ENCODE results near the gene MBD3L2B. TPM values are rescaled to one million over a fixed set of nuclear protein-coding genes. Genes with fewer than 3 reads are reported as not detected.
A peak's percentile ranks its signal among the peaks of the same experiment; 100 is the strongest.

Gene MBD3L2B
- total RNA-seq, 2 donors from 2014 or later = not detected

- TF ChIP-seq POLR2A (IDR thresholded peaks at IDR 0.05) = no peak
- TF ChIP-seq CTCF (IDR thresholded peaks at IDR 0.05) = no peak
- ATAC-seq = no peak
- no peaks in the 10 kb centered on the region for H3K9me3 ChIP-seq
- H3K36me3 ChIP-seq (replicated peaks in 1 of 2; ENCODE audit: insufficient read depth in 1 of 2, low read depth in 2 of 2) = no peaks in the 10 kb centered on the region
- intact Hi-C loops (cut with DNase I) = no loop called here
- H3K4me3 ChIP-seq = no peak overlapping the region
- no peak overlapping the region for H3K27ac ChIP-seq
- no peaks in the 10 kb centered on the region for H3K4me1 ChIP-seq
- WGBS, 2 donors = 81 to 84% methylated on average over 18 of the region's 18 CpGs
- H3K27me3 ChIP-seq = no peaks in the 10 kb centered on the region
- DNase-seq = no peak
Observed at GRCh38 chr19:7004313-7004931, 16.8 kb downstream of the MBD3L2B start.

DNA sequence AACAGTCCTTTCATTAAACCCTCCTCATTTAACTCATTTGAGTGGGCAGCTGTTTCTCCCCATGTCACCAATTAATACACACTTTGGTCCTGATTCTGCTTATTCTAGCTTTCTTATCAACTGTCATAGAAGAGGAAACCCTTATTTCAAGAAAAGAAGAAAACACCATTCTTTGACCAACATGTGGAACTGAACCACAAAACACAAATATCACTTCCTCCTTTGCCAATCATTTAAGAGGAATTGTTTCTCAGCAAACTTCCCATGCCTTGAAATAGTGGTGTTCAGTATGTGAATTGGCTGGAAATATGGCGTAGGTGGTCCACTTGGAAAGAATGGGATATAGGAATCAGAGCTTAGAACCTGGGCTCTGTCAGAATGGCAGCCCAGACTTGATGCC is 20.4 kb downstream of the MBD3L2B start:
- ATAC-seq (no peak), DNase-seq (no peak)
- TF ChIP-seq CTCF (IDR thresholded peaks at IDR 0.05) = no peak
- no peak for TF ChIP-seq POLR2A (IDR thresholded peaks at IDR 0.05)
- Histone ChIP-seq H3K4me3 (no peak overlapping the region), H3K4me1 (no peaks in the 10 kb centered on the region), H3K9me3 (no peaks in the 10 kb centered on the region), H3K27me3 (no peaks in the 10 kb centered on the region), H3K27ac (no peak overlapping the region), H3K36me3 (replicated peaks in 1 of 2; ENCODE audit: insufficient read depth in 1 of 2, low read depth in 2 of 2) (no peaks in the 10 kb centered on the region)
- 50 to 54% methylated on average over 1 of the region's 1 CpG for WGBS, 2 donors
- intact Hi-C loops (cut with DNase I) = no loop called here

- peak in 1 of 4 donors; percentile 7 for DNase-seq
- H3K4me1 ChIP-seq = no peaks in the 10 kb centered on the region
- no peak for ATAC-seq
- no peak overlapping the region for H3K27ac ChIP-seq
- no peaks in the 10 kb centered on the region for H3K27me3 ChIP-seq
- intact Hi-C loops (cut with DNase I) = no loop called here
- H3K4me3 ChIP-seq = no peak overlapping the region
- WGBS, 2 donors = 35 to 58% methylated on average over 3 of the region's 3 CpGs
- H3K36me3 ChIP-seq (replicated peaks in 1 of 2; ENCODE audit: insufficient read depth in 1 of 2, low read depth in 2 of 2) = no peaks in the 10 kb centered on the region
- H3K9me3 ChIP-seq = no peaks in the 10 kb centered on the region
- no peak for TF ChIP-seq POLR2A (IDR thresholded peaks at IDR 0.05)
- no peak for TF ChIP-seq CTCF (IDR thresholded peaks at IDR 0.05)
Observed at GRCh38 chr19:7000333-7000732, 20.9 kb downstream of the MBD3L2B start.

DNA sequence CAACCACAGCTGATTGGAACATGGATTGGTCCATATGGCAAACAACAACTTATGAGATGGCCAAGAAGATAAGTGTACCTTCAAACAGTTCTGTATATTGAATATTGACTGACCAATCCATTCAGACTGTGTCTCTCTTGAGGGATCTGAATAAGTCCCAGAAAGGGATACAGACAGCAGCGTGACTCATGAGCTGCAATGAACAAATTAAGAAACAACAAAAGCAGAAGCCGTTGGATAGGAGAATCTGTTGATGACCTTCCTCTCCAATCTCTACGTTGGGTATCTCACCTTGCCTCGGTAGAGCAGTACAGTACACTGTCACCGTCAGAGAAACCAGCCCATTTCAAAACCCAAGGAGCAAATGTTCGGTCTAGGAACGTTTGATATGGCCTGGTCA is 21.3 kb downstream of the MBD3L2B start:
- Histone ChIP-seq H3K27ac (no peak overlapping the region), H3K4me1 (no peaks in the 10 kb centered on the region), H3K9me3 (no peaks in the 10 kb centered on the region), H3K27me3 (no peaks in the 10 kb centered on the region), H3K4me3 (no peak overlapping the region), H3K36me3 (replicated peaks in 1 of 2; ENCODE audit: insufficient read depth in 1 of 2, low read depth in 2 of 2) (no peaks in the 10 kb centered on the region)
- DNase-seq (no peak), ATAC-seq (no peak)
- TF ChIP-seq POLR2A (IDR thresholded peaks at IDR 0.05) (no peak), CTCF (IDR thresholded peaks at IDR 0.05) (no peak)
- intact Hi-C loops (cut with DNase I) = no loop called here
- WGBS, 2 donors = 47 to 48% methylated on average over 7 of the region's 7 CpGs

Data from body of pancreas (tissue), 4 donors.